ENCODE results near the gene HOXA10.

Gene HOXA10

GRCh38 chr7:27154901-27155815 is 19.0 kb downstream of the HOXA10 start:
- no peak for DNase-seq

- DNase-seq, result no peak
Observed at GRCh38 chr7:27154369-27154768, 19.8 kb downstream of the HOXA10 start.

GRCh38 chr7:27153526-27153925 is 20.6 kb downstream of the HOXA10 start:
- DNase-seq, result no peak

- DNase-seq, result no peak
Observed at GRCh38 chr7:27152816-27153442, 21.2 kb downstream of the HOXA10 start.

- peak; percentile 81 for DNase-seq
Observed at GRCh38 chr7:27151931-27152815, 21.9 kb downstream of the HOXA10 start, which contains the start of gene HOXA3. TSS of gene HOXA3 (minus strand) at chr7:27152583. CDS start at chr7:27110640, 41,943 bp downstream.

GRCh38 chr7:27151341-27151930 is 22.7 kb downstream of the HOXA10 start:
- DNase-seq, result no peak

GRCh38 chr7:27150568-27151340 is 23.4 kb downstream of the HOXA10 start:
- DNase-seq, result peak; percentile 83

GRCh38 chr7:27149842-27150567 is 24.1 kb downstream of the HOXA10 start:
- no peak for DNase-seq

- no peak for DNase-seq
Observed at GRCh38 chr7:27148756-27149641, 25.1 kb downstream of the HOXA10 start.

GRCh38 chr7:27148031-27148755 is 25.9 kb downstream of the HOXA10 start:
- DNase-seq, result no peak

- DNase-seq, result peak; percentile 58
Observed at GRCh38 chr7:27147199-27148030, 26.7 kb downstream of the HOXA10 start, which contains the start of gene HOXA6. TSS of gene HOXA6 (minus strand) at chr7:27147774. CDS start at chr7:27147749, 25 bp downstream.

- no peak for DNase-seq
Observed at GRCh38 chr7:27146491-27147198, 27.5 kb downstream of the HOXA10 start.

GRCh38 chr7:27145914-27146412 is 28.2 kb downstream of the HOXA10 start:
- DNase-seq, result no peak

GRCh38 chr7:27145165-27145913 is 28.8 kb downstream of the HOXA10 start:
- DNase-seq, result no peak

GRCh38 chr7:27144781-27145164 is 29.3 kb downstream of the HOXA10 start:
- DNase-seq, result no peak
